ENCODE measurements around the gene TRIM46.

DNA sequence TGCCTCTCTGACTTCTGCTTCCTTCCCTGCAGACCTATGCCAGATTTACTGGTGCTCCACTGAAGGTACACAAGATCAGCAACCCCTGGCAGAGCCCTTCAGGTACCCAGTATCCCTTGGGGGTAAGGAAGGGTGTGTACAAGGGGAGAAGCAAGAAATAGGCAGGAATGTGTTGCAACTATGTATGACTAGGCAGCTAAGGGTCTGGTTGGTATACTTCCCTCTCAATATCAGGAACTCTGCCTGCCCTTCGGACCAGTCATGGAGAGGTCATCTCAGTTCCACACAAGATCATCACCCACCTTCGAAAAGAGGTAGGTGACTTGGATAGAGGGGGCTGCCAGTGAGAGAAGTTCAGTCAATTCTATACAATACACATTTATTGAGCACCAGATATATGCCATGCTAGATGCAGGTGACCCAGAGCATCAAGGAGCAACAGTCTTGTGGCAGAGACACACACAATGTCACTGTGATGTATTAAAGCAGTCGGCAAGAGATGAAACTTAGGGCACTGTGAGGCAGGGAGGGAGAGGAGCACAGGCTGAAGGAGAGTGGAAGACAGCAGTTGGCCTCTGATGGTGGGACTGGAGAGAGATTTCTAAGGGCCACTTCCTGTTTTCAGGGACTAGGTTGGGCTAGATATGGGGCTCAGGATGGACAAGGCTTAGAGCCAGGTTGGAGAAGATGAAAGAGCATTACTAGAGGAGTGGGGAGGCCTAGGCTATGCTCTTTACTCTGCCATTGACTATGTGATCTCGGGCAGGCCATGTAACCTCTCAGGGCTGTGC, 36.9 kb downstream of the TRIM46 start:
- TF ChIP-seq ZNF207 (IDR thresholded peaks at IDR 0.05; ENCODE audit: borderline replicate concordance) (no peak), FOSL2 (CRISPR knock-in tag; IDR thresholded peaks at IDR 0.05) (no peak), KLF15 (CRISPR knock-in tag; IDR thresholded peaks at IDR 0.05; ENCODE audit: borderline replicate concordance) (no peak), ZNF274 (CRISPR knock-in tag; IDR thresholded peaks at IDR 0.05) (no peak), NPAS2 (CRISPR knock-in tag; IDR thresholded peaks at IDR 0.05; ENCODE audit: borderline replicate concordance) (no peak), ZNF558 (CRISPR knock-in tag; IDR thresholded peaks at IDR 0.05; ENCODE audit: borderline replicate concordance) (no peak), RFX5 (IDR thresholded peaks at IDR 0.05; ENCODE audit: low read depth, low read length) (no peak), NR3C1 (CRISPR knock-in tag; IDR thresholded peaks at IDR 0.05) (no peak), MYC (CRISPR knock-in tag; IDR thresholded peaks at IDR 0.05; ENCODE audit: borderline replicate concordance) (no peak), PAF1 (CRISPR knock-in tag; IDR thresholded peaks at IDR 0.05) (no peak), ARHGAP35 (CRISPR knock-in tag; IDR thresholded peaks at IDR 0.05; ENCODE audit: borderline replicate concordance) (no peak), NFIB (CRISPR knock-in tag; IDR thresholded peaks at IDR 0.05; ENCODE audit: borderline replicate concordance) (no peak), RXRA (CRISPR knock-in tag; IDR thresholded peaks at IDR 0.05) (no peak)
- TF ChIP-seq, protein P1, sequence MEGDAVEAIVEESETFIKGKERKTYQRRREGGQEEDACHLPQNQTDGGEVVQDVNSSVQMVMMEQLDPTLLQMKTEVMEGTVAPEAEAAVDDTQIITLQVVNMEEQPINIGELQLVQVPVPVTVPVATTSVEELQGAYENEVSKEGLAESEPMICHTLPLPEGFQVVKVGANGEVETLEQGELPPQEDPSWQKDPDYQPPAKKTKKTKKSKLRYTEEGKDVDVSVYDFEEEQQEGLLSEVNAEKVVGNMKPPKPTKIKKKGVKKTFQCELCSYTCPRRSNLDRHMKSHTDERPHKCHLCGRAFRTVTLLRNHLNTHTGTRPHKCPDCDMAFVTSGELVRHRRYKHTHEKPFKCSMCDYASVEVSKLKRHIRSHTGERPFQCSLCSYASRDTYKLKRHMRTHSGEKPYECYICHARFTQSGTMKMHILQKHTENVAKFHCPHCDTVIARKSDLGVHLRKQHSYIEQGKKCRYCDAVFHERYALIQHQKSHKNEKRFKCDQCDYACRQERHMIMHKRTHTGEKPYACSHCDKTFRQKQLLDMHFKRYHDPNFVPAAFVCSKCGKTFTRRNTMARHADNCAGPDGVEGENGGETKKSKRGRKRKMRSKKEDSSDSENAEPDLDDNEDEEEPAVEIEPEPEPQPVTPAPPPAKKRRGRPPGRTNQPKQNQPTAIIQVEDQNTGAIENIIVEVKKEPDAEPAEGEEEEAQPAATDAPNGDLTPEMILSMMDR (CRISPR knock-in tag; IDR thresholded peaks at IDR 0.05), result no peak
